Measurements from ENCODE around the gene KRT1.

DNA sequence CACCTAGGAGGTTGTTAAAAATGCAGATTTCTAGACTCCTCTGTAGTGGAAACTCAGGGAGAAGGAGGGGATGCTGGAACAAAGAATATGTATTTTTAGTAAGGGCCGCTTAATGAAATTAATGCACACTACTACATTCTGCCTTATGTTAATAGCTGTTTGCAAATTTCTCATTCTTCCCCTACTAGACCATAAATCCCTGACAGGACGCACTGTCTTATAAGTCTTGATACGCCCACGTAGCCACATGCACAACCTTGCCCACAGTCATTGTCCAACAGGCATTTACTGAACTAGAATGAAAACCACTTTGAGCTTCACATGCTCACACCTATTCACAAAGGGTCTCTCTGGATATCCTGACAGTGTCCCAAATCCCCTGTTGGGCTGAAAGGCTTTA, 38.7 kb downstream of the KRT1 start:
- TF ChIP-seq, protein P1, sequence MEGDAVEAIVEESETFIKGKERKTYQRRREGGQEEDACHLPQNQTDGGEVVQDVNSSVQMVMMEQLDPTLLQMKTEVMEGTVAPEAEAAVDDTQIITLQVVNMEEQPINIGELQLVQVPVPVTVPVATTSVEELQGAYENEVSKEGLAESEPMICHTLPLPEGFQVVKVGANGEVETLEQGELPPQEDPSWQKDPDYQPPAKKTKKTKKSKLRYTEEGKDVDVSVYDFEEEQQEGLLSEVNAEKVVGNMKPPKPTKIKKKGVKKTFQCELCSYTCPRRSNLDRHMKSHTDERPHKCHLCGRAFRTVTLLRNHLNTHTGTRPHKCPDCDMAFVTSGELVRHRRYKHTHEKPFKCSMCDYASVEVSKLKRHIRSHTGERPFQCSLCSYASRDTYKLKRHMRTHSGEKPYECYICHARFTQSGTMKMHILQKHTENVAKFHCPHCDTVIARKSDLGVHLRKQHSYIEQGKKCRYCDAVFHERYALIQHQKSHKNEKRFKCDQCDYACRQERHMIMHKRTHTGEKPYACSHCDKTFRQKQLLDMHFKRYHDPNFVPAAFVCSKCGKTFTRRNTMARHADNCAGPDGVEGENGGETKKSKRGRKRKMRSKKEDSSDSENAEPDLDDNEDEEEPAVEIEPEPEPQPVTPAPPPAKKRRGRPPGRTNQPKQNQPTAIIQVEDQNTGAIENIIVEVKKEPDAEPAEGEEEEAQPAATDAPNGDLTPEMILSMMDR (tag by site-specific recombination; IDR thresholded peaks at IDR 0.05): no peak
- no peak for TF ChIP-seq ZNF174 (tag by site-specific recombination; IDR thresholded peaks at IDR 0.05)
- no peak for TF ChIP-seq ZNF138 (tag by site-specific recombination; IDR thresholded peaks at IDR 0.05; ENCODE audit: borderline replicate concordance)
- TF ChIP-seq ZNF24 (tag by site-specific recombination; IDR thresholded peaks at IDR 0.05): no peak
- TF ChIP-seq PATZ1 (tag by site-specific recombination; IDR thresholded peaks at IDR 0.05): no peak
- TF ChIP-seq ZNF19 (tag by site-specific recombination; IDR thresholded peaks at IDR 0.05; ENCODE audit: low read depth): no peak
- no peak for TF ChIP-seq ZFP41 (tag by site-specific recombination; IDR thresholded peaks at IDR 0.05; ENCODE audit: borderline replicate concordance)
- TF ChIP-seq, protein P2, sequence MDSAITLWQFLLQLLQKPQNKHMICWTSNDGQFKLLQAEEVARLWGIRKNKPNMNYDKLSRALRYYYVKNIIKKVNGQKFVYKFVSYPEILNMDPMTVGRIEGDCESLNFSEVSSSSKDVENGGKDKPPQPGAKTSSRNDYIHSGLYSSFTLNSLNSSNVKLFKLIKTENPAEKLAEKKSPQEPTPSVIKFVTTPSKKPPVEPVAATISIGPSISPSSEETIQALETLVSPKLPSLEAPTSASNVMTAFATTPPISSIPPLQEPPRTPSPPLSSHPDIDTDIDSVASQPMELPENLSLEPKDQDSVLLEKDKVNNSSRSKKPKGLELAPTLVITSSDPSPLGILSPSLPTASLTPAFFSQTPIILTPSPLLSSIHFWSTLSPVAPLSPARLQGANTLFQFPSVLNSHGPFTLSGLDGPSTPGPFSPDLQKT (IDR thresholded peaks at IDR 0.05; ENCODE audit: borderline replicate concordance, low read depth, low read length): no peak
- TF ChIP-seq ZNF549 (tag by site-specific recombination; IDR thresholded peaks at IDR 0.05): no peak
- no peak for TF ChIP-seq ZNF121 (tag by site-specific recombination; IDR thresholded peaks at IDR 0.05)
- TF ChIP-seq ZSCAN16 (tag by site-specific recombination; IDR thresholded peaks at IDR 0.05): no peak
- no peak for TF ChIP-seq ZNF350 (tag by site-specific recombination; IDR thresholded peaks at IDR 0.05)
- no peak for TF ChIP-seq ZNF555 (tag by site-specific recombination; conservative IDR thresholded peaks at IDR 0.05)
